Measurements from ENCODE around the gene SGTA. TPM values are rescaled to one million over a fixed set of nuclear protein-coding genes. Genes with fewer than 3 reads are reported as not detected.

The SGTA gene
- total and polyA plus RNA-seq, 2 of the 13 experiments (the other 11 are each of a cell fraction or from before 2014, with no cell fraction given), result 43.9 to 47.4 TPM

- TF ChIP-seq HNRNPUL1 (IDR thresholded peaks at IDR 0.05; ENCODE audit: low read depth, low read length), result no peak
- TF ChIP-seq ZNF550 (CRISPR knock-in tag; IDR thresholded peaks at IDR 0.05; ENCODE audit: borderline replicate concordance), result no peak
- peak; percentile 94 for TF ChIP-seq RBFOX2 (IDR thresholded peaks at IDR 0.05; ENCODE audit: low read depth, low read length)
- 0 out of 2 replicates have a peak, but pooled peaks have one; percentile 40 for TF ChIP-seq ZC3H13 (CRISPR knock-in tag; IDR thresholded peaks at IDR 0.05)
- TF ChIP-seq ZNF510 (CRISPR knock-in tag; IDR thresholded peaks at IDR 0.05; ENCODE audit: low read depth), result 0 out of 2 replicates have a peak, but pooled peaks have one; percentile 22
- TF ChIP-seq HIVEP1 (CRISPR knock-in tag; IDR thresholded peaks at IDR 0.05), result 0 out of 2 replicates have a peak, but pooled peaks have one; percentile 29
- TF ChIP-seq AHR (CRISPR knock-in tag; IDR thresholded peaks at IDR 0.05), result no peak
- TF ChIP-seq ZNF607 (CRISPR knock-in tag; IDR thresholded peaks at IDR 0.05; ENCODE audit: borderline replicate concordance), result 0 out of 2 replicates have a peak, but pooled peaks have one; percentile 61
- no peak for TF ChIP-seq ZNF879 (CRISPR knock-in tag; IDR thresholded peaks at IDR 0.05)
- peak; percentile 83 for TF ChIP-seq ZSCAN31 (CRISPR knock-in tag; IDR thresholded peaks at IDR 0.05; ENCODE audit: low read depth)
- no peak for TF ChIP-seq ARNT (IDR thresholded peaks at IDR 0.05)
- TF ChIP-seq ZNF276 (CRISPR knock-in tag; IDR thresholded peaks at IDR 0.05; ENCODE audit: low read depth), result 0 out of 2 replicates have a peak, but pooled peaks have one; percentile 36
- no peak for TF ChIP-seq ZNF496 (CRISPR knock-in tag; IDR thresholded peaks at IDR 0.05; ENCODE audit: insufficient replicate concordance)
- TF ChIP-seq TEAD3 (CRISPR knock-in tag; optimal IDR thresholded peaks at IDR 0.05; ENCODE audit: borderline replicate concordance), result peak; percentile 52
- TF ChIP-seq ZMYM3 (CRISPR knock-in tag; IDR thresholded peaks at IDR 0.05), result no peak
- TF ChIP-seq PHF8 (CRISPR knock-in tag; IDR thresholded peaks at IDR 0.05), result peak; percentile 90
- no peak for TF ChIP-seq DBP (CRISPR knock-in tag; IDR thresholded peaks at IDR 0.05; ENCODE audit: not compliant biosample characterization)
- TF ChIP-seq TCF12 (IDR thresholded peaks at IDR 0.05), result no peak
- TF ChIP-seq TCF12 (CRISPR knock-in tag; IDR thresholded peaks at IDR 0.05), result peak; percentile 69; the same call in 1 of the 2 replicates
- no peak for TF ChIP-seq ZNF468 (CRISPR knock-in tag; IDR thresholded peaks at IDR 0.05)
- peak; percentile 64; the same call in 1 of the 2 replicates for TF ChIP-seq SMAD1 (CRISPR knock-in tag; IDR thresholded peaks at IDR 0.05; ENCODE audit: borderline replicate concordance, low read depth)
- no peak for TF ChIP-seq MED1 (CRISPR knock-in tag; IDR thresholded peaks at IDR 0.05)
- TF ChIP-seq FLYWCH1 (CRISPR knock-in tag; IDR thresholded peaks at IDR 0.05), result no peak
- TF ChIP-seq ESRRA (CRISPR knock-in tag; IDR thresholded peaks at IDR 0.05; ENCODE audit: low read depth), result no peak
- peak; percentile 86; the same call in 1 of the 2 replicates for TF ChIP-seq SPEN (CRISPR knock-in tag; IDR thresholded peaks at IDR 0.05; ENCODE audit: low read depth)
- peak; percentile 81 for TF ChIP-seq RFX3 (CRISPR knock-in tag; IDR thresholded peaks at IDR 0.05)
- TF ChIP-seq SIN3A (IDR thresholded peaks at IDR 0.05; ENCODE audit: borderline replicate concordance, low read depth, low read length), result peak; percentile 98; the same call in 1 of the 2 replicates
- no peak for TF ChIP-seq ZNF124 (CRISPR knock-in tag; IDR thresholded peaks at IDR 0.05)
- peak; percentile 59 for TF ChIP-seq IKZF4 (CRISPR knock-in tag; IDR thresholded peaks at IDR 0.05; ENCODE audit: borderline replicate concordance, low read depth, not compliant biosample characterization)
These were observed 2.3 kb upstream of the SGTA start, which contains the start of gene THOP1 (continued) for GRCh38 chr19:2785244-2785997.

All from HepG2 (cell line).